Nephron (organoid): ENCODE data around the gene MID1.

Source experiments
- H3K27ac Mint-ChIP-seq, 3 experiments: 2 replicates each; pipeline ENCODE4 v1.8.0; 2020; ENCODE audit warnings: mixed read lengths in 3 of 3, mild to moderate bottlenecking in 2 of 3, moderate library complexity in 1 of 3
- H3K27me3 Mint-ChIP-seq: 2 replicates; pipeline ENCODE4 v1.8.0; 2021; ENCODE audit warnings: low read depth, mild to moderate bottlenecking, moderate library complexity, mixed read lengths
- H3K36me3 Mint-ChIP-seq: 2 replicates; pipeline ENCODE4 v1.8.0; 2020; ENCODE audit warnings: low read depth, mixed read lengths
- H3K4me1 Mint-ChIP-seq: 2 replicates; pipeline ENCODE4 v1.8.0; 2020; ENCODE audit warnings: mixed read lengths
- H3K4me3 Mint-ChIP-seq, 3 experiments: 2 replicates each; pipeline ENCODE4 v1.8.0; 2020; ENCODE audit warnings: mild to moderate bottlenecking in 3 of 3, mixed read lengths in 3 of 3, moderate library complexity in 2 of 3
- H3K9me3 Mint-ChIP-seq: 2 replicates; pipeline ENCODE4 v1.8.0; 2020; ENCODE audit warnings: mixed read lengths
- TF ChIP-seq, protein P1 (sequence below), 3 experiments: fragments of 200-600 bp; sonication (generic); IDR thresholded peaks; one replicate each; pipeline ENCODE4 v1.5.0; 2021; ENCODE audit warnings: antibody characterized with exemption in 3 of 3; ENCODE audit not compliant: unreplicated experiment in 3 of 3

MID1 gene

GRCh38 chrX:10525381-10526120 is 94.8 kb downstream of the MID1 start:
- Mint-ChIP-seq H3K4me1 (peaks cover 5% of the 10 kb centered on the region), H3K9me3 (peaks cover 3% of the 10 kb centered on the region), H3K4me3 (no peak overlapping the region), H3K27ac (no peak overlapping the region), H3K36me3 (peaks cover 9% of the 10 kb centered on the region), H3K27me3 (no peaks in the 10 kb centered on the region)
- TF ChIP-seq, protein P1, sequence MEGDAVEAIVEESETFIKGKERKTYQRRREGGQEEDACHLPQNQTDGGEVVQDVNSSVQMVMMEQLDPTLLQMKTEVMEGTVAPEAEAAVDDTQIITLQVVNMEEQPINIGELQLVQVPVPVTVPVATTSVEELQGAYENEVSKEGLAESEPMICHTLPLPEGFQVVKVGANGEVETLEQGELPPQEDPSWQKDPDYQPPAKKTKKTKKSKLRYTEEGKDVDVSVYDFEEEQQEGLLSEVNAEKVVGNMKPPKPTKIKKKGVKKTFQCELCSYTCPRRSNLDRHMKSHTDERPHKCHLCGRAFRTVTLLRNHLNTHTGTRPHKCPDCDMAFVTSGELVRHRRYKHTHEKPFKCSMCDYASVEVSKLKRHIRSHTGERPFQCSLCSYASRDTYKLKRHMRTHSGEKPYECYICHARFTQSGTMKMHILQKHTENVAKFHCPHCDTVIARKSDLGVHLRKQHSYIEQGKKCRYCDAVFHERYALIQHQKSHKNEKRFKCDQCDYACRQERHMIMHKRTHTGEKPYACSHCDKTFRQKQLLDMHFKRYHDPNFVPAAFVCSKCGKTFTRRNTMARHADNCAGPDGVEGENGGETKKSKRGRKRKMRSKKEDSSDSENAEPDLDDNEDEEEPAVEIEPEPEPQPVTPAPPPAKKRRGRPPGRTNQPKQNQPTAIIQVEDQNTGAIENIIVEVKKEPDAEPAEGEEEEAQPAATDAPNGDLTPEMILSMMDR (IDR thresholded peaks at IDR 0.05; ENCODE audit: unreplicated experiment in 3 of 3) = no peak

GRCh38 chrX:10524578-10524977 is 95.8 kb downstream of the MID1 start:
- H3K9me3 Mint-ChIP-seq = peaks cover 3% of the 10 kb centered on the region
- no peaks in the 10 kb centered on the region for H3K27me3 Mint-ChIP-seq
- no peak overlapping the region for H3K4me3 Mint-ChIP-seq
- H3K4me1 Mint-ChIP-seq = peaks cover 7% of the 10 kb centered on the region
- TF ChIP-seq, protein P1 (IDR thresholded peaks at IDR 0.05; ENCODE audit: unreplicated experiment in 3 of 3) = no peak
- H3K36me3 Mint-ChIP-seq = peaks cover 9% of the 10 kb centered on the region
- H3K27ac Mint-ChIP-seq = no peak overlapping the region

GRCh38 chrX:10519761-10520160 is 100.6 kb downstream of the MID1 start:
- H3K27ac Mint-ChIP-seq = peak overlapping the region; percentile 13 to 52 (median 41)
- H3K9me3 Mint-ChIP-seq = peaks cover 3% of the 10 kb centered on the region
- TF ChIP-seq, protein P1 (IDR thresholded peaks at IDR 0.05; ENCODE audit: unreplicated experiment in 3 of 3) = no peak
- peaks cover 17% of the 10 kb centered on the region for H3K36me3 Mint-ChIP-seq
- H3K4me3 Mint-ChIP-seq = no peak overlapping the region
- H3K27me3 Mint-ChIP-seq = no peaks in the 10 kb centered on the region
- peaks cover 4% of the 10 kb centered on the region for H3K4me1 Mint-ChIP-seq

DNA sequence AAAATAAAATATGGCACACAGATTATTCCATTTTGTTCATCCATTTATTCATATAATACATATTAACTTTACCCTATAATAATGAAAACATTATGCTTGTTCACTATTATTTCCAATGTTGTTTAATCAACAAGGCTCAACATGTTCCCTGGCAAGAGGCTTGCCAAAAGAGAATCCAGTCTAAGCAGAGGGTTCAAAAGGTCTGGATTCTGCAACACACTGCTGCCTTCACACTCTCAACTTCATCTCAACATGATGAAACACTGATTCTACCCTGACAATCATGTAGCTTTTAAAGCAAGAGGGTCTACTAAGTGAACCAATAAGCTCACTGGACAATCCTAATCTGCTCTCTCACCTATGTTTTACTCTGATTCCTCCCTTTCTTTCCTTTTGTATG is 101.1 kb downstream of the MID1 start:
- Mint-ChIP-seq H3K9me3 (peaks cover 3% of the 10 kb centered on the region), H3K27me3 (no peaks in the 10 kb centered on the region), H3K4me3 (no peak overlapping the region), H3K4me1 (peaks cover 7% of the 10 kb centered on the region), H3K36me3 (peaks cover 17% of the 10 kb centered on the region), H3K27ac (peak overlapping the region; percentile 13 to 52 (median 41))
- TF ChIP-seq, protein P1 (IDR thresholded peaks at IDR 0.05; ENCODE audit: unreplicated experiment in 3 of 3) = no peak

DNA sequence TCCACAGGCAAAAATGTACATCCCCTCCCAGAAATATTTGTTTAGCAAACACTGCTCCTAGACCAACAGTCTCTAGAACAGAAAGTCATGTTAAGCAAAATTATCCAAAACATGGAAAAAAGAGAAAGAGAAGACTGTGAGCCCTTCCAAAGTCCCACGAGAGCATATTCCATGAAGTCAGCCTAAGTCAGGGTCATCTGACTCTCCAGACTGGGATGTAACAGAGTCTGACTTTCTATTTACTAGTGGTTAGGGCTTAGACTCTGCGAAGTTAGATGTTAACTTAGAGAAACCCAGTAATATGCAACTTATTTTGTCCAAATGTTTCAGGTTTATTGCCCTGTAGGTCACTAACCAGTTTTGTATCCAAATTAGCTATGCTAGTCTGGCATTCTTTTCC is 102.3 kb downstream of the MID1 start:
- H3K27me3 Mint-ChIP-seq = no peaks in the 10 kb centered on the region
- peaks cover 17% of the 10 kb centered on the region for H3K36me3 Mint-ChIP-seq
- H3K4me1 Mint-ChIP-seq = peaks cover 7% of the 10 kb centered on the region
- peak overlapping the region; percentile 22 to 94 (median 53) for H3K27ac Mint-ChIP-seq
- no peak overlapping the region for H3K4me3 Mint-ChIP-seq
- TF ChIP-seq, protein P1 (IDR thresholded peaks at IDR 0.05; ENCODE audit: unreplicated experiment in 3 of 3) = no peak
- peaks cover 3% of the 10 kb centered on the region for H3K9me3 Mint-ChIP-seq

- peaks cover 14% of the 10 kb centered on the region for H3K4me1 Mint-ChIP-seq
- H3K36me3 Mint-ChIP-seq = peaks cover 17% of the 10 kb centered on the region
- H3K9me3 Mint-ChIP-seq = peaks cover 3% of the 10 kb centered on the region
- H3K4me3 Mint-ChIP-seq = no peak overlapping the region
- TF ChIP-seq, protein P1 (IDR thresholded peaks at IDR 0.05; ENCODE audit: unreplicated experiment in 3 of 3) = no peak
- no peaks in the 10 kb centered on the region for H3K27me3 Mint-ChIP-seq
- peak overlapping the region in 1 of 3 experiments; percentile 33 for H3K27ac Mint-ChIP-seq
Observed at GRCh38 chrX:10516781-10517322, 103.5 kb downstream of the MID1 start.
